Ascending aorta (tissue), 2 donors: Measurements from ENCODE around the gene MRPL37. TPM values are rescaled to one million over a fixed set of nuclear protein-coding genes. Genes with fewer than 3 reads are reported as not detected.

Source experiments
- DNase-seq, 2 donors: peaks; one replicate each; pipeline ENCODE4 v3.0.0-alpha.2; 2019; ENCODE audit warnings: low spot score in 2 of 2
- H3K27ac ChIP-seq, 2 donors: fragments of 200-600 bp; sonication (generic); one replicate each; pipeline ENCODE4 v1.5.1; 2016 to 2017; ENCODE audit warnings: mild to moderate bottlenecking in 1 of 2
- H3K27me3 ChIP-seq: fragments of 200-600 bp; sonication (generic); one replicate; pipeline ENCODE4 v1.5.1; 2017
- H3K36me3 ChIP-seq, 2 donors: fragments of 200-600 bp; sonication (generic); one replicate each; pipeline ENCODE4 v1.5.1; 2016
- H3K4me1 ChIP-seq, 2 donors: fragments of 200-600 bp; sonication (generic); one replicate each; pipeline ENCODE4 v1.5.1; 2016 to 2017; ENCODE audit warnings: mild to moderate bottlenecking in 1 of 2
- H3K4me3 ChIP-seq, 2 donors: fragments of 200-600 bp; sonication (generic); one replicate each; pipeline ENCODE4 v1.5.1; 2016 to 2017; ENCODE audit warnings: mild to moderate bottlenecking in 1 of 2
- H3K9me3 ChIP-seq, 2 donors: fragments of 200-600 bp; sonication (generic); one replicate each; pipeline ENCODE4 v1.5.1; 2016
- CTCF ChIP-seq, 3 experiments: fragments of 200-600 bp in 2 of 3; fragments of 450-650 bp in 1 of 3; sonication (generic) in 2 of 3; IDR thresholded peaks; one replicate each; pipeline ENCODE4 v1.5.1; 2016 to 2019; ENCODE audit warnings: antibody characterized with exemption in 3 of 3, mild to moderate bottlenecking in 1 of 3, moderate library complexity in 1 of 3
- intact Hi-C: fragments of 100-400 bp; cut with DNase I; formaldehyde crosslinking; loops from one replicate; pipeline ENCODE4 v1.15.1; 2023
- total RNA-seq: library from RNA; depleted of rRNA; stranded (reverse); fragments of >200 nt; gene quantifications from one replicate; pipeline ENCODE4 v1.1.0, GENCODE V29; 2016

MRPL37 gene
- total RNA-seq, 1 donor from 2014 or later, result 51.2 TPM

- Histone ChIP-seq H3K9me3 (no peaks in the 10 kb centered on the region), H3K27ac (no peak overlapping the region), H3K27me3 (no peaks in the 10 kb centered on the region), H3K36me3 (peaks cover 0 to 15% of the 10 kb centered on the region in 2 donors), H3K4me1 (no peaks in the 10 kb centered on the region), H3K4me3 (no peak overlapping the region)
- no peak for DNase-seq
- no peak for TF ChIP-seq CTCF (IDR thresholded peaks at IDR 0.05)
- intact Hi-C loops, result no loop called here
These were observed 19.1 kb upstream of the MRPL37 start for GRCh38 chr1:54180701-54181360.

GRCh38 chr1:54186056-54186455, 13.9 kb upstream of the MRPL37 start:
- H3K4me1 ChIP-seq, result no peaks in the 10 kb centered on the region
- no peak overlapping the region for H3K27ac ChIP-seq
- peaks cover 10 to 28% of the 10 kb centered on the region in 2 donors for H3K36me3 ChIP-seq
- no peaks in the 10 kb centered on the region for H3K9me3 ChIP-seq
- intact Hi-C loops, result no loop called here
- no peaks in the 10 kb centered on the region for H3K27me3 ChIP-seq
- no peak for DNase-seq
- TF ChIP-seq CTCF (IDR thresholded peaks at IDR 0.05), result no peak
- H3K4me3 ChIP-seq, result no peak overlapping the region

- Histone ChIP-seq H3K36me3 (peaks cover 13 to 39% of the 10 kb centered on the region in 2 donors), H3K4me3 (no peak overlapping the region), H3K4me1 (no peaks in the 10 kb centered on the region), H3K27ac (no peak overlapping the region), H3K27me3 (no peaks in the 10 kb centered on the region), H3K9me3 (no peaks in the 10 kb centered on the region)
- TF ChIP-seq CTCF (IDR thresholded peaks at IDR 0.05), result no peak
- intact Hi-C loops, result no loop called here
- DNase-seq, result no peak
These were observed 11.7 kb upstream of the MRPL37 start for GRCh38 chr1:54188291-54188690.

GRCh38 chr1:54190526-54190925, 9.4 kb upstream of the MRPL37 start:
- Histone ChIP-seq H3K36me3 (peaks cover 13 to 57% of the 10 kb centered on the region in 2 donors), H3K4me1 (no peaks in the 10 kb centered on the region), H3K27me3 (no peaks in the 10 kb centered on the region), H3K9me3 (no peaks in the 10 kb centered on the region), H3K4me3 (no peak overlapping the region), H3K27ac (no peak overlapping the region)
- no peak for TF ChIP-seq CTCF (IDR thresholded peaks at IDR 0.05)
- intact Hi-C loops, result loop anchor here (10.0 kb wide), 1 partner anchor 524 kb away; the partner anchor contains the start of gene TTC4
- no peak for DNase-seq

- TF ChIP-seq CTCF (IDR thresholded peaks at IDR 0.05), result no peak
- no peak for DNase-seq
These were observed 8.4 kb upstream of the MRPL37 start for GRCh38 chr1:54191525-54191924.

More at GRCh38 chr1:54191525-54191924, 8.4 kb upstream of the MRPL37 start:
- Histone ChIP-seq H3K4me3 (no peak overlapping the region), H3K27me3 (no peaks in the 10 kb centered on the region), H3K9me3 (no peaks in the 10 kb centered on the region), H3K4me1 (no peaks in the 10 kb centered on the region), H3K27ac (no peak overlapping the region), H3K36me3 (peaks cover 13 to 60% of the 10 kb centered on the region in 2 donors)
- intact Hi-C loops, result loop anchor here (10.0 kb wide), 1 partner anchor 523 kb away; the partner anchor contains the start of gene TTC4
